ENCODE measurements around the gene JPH4.
"Not testable (repeated sequence)": the region's sequence is repeated elsewhere in the genome, so short reads cannot be mapped to it uniquely, and the experiment has no call there.

Gene JPH4

DNA sequence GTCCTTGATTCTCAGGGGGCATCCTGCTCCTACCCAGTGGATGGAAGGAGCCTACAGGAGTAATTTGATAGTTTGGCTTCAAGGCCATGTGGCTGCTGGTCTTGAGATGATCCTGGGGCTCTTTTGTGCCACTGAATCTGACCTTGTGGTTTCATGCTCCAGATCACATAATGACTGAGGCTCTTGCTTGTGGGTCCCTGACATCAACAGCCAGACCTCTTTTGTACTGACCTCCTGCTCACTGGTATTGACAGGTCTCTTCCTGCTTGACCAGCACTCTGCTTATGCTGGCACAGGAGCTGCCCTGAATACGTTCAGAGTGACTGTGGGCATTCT lies 23.2 kb upstream of the JPH4 start:
- no peaks in the 10 kb centered on the region for H3K4me1 ChIP-seq (ENCODE audit: insufficient read depth, low read length)
- no peaks in the 10 kb centered on the region for H3K36me3 ChIP-seq (ENCODE audit: insufficient read depth, low read length)
- H3K9ac ChIP-seq (ENCODE audit: low read depth, low read length), result no peak overlapping the region
- no peaks in the 10 kb centered on the region; the same call in 1 of the 2 replicates for H3K9me3 ChIP-seq (ENCODE audit: control insufficient read depth, insufficient read depth, low read length)

GRCh38 chr14:23601424-23601823 lies 22.8 kb upstream of the JPH4 start:
- no peaks in the 10 kb centered on the region for H3K36me3 ChIP-seq (ENCODE audit: insufficient read depth, low read length)
- H3K4me1 ChIP-seq (ENCODE audit: insufficient read depth, low read length), result no peaks in the 10 kb centered on the region
- no peak overlapping the region for H3K9ac ChIP-seq (ENCODE audit: low read depth, low read length)
- no peaks in the 10 kb centered on the region; the same call in 1 of the 2 replicates for H3K9me3 ChIP-seq (ENCODE audit: control insufficient read depth, insufficient read depth, low read length)

GRCh38 chr14:23600806-23601205 lies 22.2 kb upstream of the JPH4 start:
- no peaks in the 10 kb centered on the region; the same call in 1 of the 2 replicates for H3K9me3 ChIP-seq (ENCODE audit: control insufficient read depth, insufficient read depth, low read length)
- H3K9ac ChIP-seq (ENCODE audit: low read depth, low read length), result no peak overlapping the region
- no peaks in the 10 kb centered on the region for H3K4me1 ChIP-seq (ENCODE audit: insufficient read depth, low read length)
- H3K36me3 ChIP-seq (ENCODE audit: insufficient read depth, low read length), result no peaks in the 10 kb centered on the region

DNA sequence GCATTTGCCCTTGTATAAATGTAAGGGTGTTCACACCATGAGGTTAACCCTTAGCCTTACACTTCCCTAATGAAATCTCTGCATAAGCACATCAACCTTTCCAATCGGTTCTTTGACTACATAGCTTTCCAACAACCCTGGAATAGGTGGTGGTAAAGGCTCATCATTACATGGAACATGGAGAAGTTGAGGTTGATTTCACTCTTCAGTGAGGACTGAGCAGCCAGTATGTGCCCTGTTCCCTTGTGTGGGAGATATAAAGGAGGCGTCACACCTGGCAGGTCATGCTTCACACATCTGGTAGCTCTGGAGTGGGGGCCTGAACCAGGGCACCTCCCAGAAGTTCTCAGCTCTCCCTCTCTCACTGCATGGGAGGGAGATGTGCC lies 21.7 kb upstream of the JPH4 start:
- H3K4me1 ChIP-seq (ENCODE audit: insufficient read depth, low read length), result no peaks in the 10 kb centered on the region
- H3K9me3 ChIP-seq (ENCODE audit: control insufficient read depth, insufficient read depth, low read length), result no peaks in the 10 kb centered on the region; the same call in 1 of the 2 replicates
- H3K36me3 ChIP-seq (ENCODE audit: insufficient read depth, low read length), result no peaks in the 10 kb centered on the region
- H3K9ac ChIP-seq (ENCODE audit: low read depth, low read length), result no peak overlapping the region

DNA sequence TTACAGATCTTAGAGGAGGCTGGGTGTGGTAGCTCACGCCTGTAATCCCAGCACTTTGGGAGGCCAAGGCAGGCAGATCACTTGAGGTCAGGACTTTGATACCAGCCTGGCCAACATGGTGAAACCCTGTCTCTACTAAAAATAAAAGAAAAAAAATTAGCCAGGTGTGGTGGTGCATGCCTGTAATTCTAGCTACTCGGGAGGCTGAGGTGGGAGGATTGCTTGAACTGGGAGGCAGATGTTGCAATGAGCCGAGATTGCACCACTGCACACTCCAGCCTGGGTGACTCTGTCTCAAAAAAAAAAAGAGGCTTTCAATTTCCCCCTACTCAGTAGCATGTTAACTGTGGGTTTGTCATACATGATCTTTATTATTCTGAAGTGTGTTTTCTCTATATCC lies 15.6 kb upstream of the JPH4 start:
- H3K4me1 ChIP-seq (ENCODE audit: insufficient read depth, low read length); H3K9me3 ChIP-seq (ENCODE audit: control insufficient read depth, insufficient read depth, low read length); H3K36me3 ChIP-seq (ENCODE audit: insufficient read depth, low read length); H3K9ac ChIP-seq (ENCODE audit: low read depth, low read length): not testable (repeated sequence)

DNA sequence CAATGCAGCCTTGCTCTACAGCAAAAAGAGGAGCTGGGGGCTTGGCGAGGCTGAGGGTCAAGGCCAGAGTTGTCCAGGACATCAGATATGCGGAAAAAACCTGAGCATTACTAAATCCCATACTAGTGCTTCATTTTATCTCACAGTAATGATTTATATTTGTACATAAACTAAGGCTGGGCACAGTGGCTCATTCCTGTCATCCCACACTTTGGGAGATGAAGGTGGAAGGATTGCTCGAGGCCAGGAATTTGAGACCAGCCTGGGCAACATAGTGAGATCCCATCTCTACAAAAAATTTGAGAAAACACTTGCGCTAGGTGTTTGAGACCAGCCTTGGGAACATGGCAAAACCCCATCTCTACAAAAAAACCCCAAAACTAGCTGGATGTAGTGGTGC lies 11.6 kb upstream of the JPH4 start:
- peaks cover 6% of the 10 kb centered on the region; the same call in 1 of the 2 replicates for H3K4me1 ChIP-seq (ENCODE audit: insufficient read depth, low read length)
- H3K9me3 ChIP-seq (ENCODE audit: control insufficient read depth, insufficient read depth, low read length), result no peaks in the 10 kb centered on the region

GRCh38 chr14:23589606-23590005 lies 11.0 kb upstream of the JPH4 start:
- no peak overlapping the region for H3K9ac ChIP-seq (ENCODE audit: low read depth, low read length)
- H3K4me1 ChIP-seq (ENCODE audit: insufficient read depth, low read length), result peaks cover 6% of the 10 kb centered on the region; the same call in 1 of the 2 replicates
- H3K36me3 ChIP-seq (ENCODE audit: insufficient read depth, low read length), result no peaks in the 10 kb centered on the region
- no peaks in the 10 kb centered on the region for H3K9me3 ChIP-seq (ENCODE audit: control insufficient read depth, insufficient read depth, low read length)

More for the DNA sequence above, 11.6 kb upstream of the JPH4 start:
- no peaks in the 10 kb centered on the region for H3K36me3 ChIP-seq (ENCODE audit: insufficient read depth, low read length)
- H3K9ac ChIP-seq (ENCODE audit: low read depth, low read length), result no peak overlapping the region

DNA sequence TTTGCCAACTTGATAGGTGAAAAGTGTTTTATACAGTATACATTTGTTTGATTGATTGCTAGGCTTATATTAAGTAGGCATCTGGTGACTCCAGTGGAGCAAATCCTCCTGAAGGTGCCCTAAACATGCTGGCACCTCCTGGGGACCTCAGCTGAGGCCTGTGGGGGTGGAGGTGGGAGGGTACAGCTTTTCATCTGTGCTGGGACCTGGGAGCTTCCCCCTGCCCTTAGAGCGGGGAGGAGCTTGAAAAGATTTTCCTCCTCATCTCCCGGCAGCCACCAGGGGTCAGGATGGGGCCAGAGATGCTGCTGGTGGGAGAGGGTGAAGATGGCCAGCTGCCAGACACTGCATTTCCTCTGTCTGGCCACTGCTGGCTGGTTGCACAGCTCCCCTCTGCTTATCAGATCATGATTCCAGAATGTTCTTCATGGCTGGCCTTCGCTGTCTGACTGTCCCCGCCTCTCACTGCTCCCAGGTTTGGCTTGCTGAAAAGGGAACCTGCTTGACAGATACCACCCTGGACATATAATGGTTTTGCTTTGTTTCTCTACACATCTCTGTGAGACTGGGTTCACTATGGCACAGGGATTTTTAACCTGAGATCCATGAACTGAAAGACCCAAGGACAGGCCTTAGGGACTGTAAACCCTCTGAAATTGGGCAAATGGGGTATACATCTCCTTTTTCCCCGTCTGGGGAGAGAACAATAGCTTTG lies 10.5 kb upstream of the JPH4 start:
- peaks cover 6% of the 10 kb centered on the region; the same call in 1 of the 2 replicates for H3K4me1 ChIP-seq (ENCODE audit: insufficient read depth, low read length)
- no peak overlapping the region for H3K9ac ChIP-seq (ENCODE audit: low read depth, low read length)
- no peaks in the 10 kb centered on the region for H3K9me3 ChIP-seq (ENCODE audit: control insufficient read depth, insufficient read depth, low read length)
- H3K36me3 ChIP-seq (ENCODE audit: insufficient read depth, low read length), result no peaks in the 10 kb centered on the region

DNA sequence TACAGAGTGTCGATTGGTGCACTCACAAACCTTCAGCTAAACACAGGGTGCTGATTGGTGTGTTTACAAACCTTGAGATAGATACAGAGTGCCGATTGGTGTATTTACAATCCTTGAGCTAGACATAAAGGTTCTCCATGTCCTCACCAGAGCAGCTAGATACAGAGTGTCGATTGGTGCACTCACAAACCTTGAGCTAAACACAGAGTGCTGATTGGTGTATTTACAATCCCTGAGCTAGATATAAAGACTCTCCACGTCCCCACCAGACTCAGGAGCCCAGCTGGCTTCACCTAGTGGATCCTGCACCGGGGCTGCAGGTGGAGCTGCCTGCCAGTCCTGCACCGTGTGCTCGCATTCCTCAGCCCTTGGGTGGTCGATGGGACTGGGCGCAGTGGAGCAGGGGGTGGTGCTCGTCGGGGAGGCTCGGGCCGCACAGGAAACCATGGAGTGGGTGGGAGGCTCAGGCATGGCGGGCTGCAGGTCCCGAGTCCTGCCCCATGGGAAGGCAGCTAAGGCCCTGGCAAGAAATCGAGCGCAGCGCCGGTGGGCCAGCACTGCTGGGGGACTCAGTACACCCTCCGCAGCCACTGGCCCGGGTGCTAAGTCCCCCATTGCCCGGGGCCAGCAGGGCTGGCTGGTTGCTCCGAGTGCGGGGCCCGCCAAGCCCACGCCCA lies 6.1 kb upstream of the JPH4 start:
- H3K4me1 ChIP-seq (ENCODE audit: insufficient read depth, low read length); H3K36me3 ChIP-seq (ENCODE audit: insufficient read depth, low read length); H3K9me3 ChIP-seq (ENCODE audit: control insufficient read depth, insufficient read depth, low read length); H3K9ac ChIP-seq (ENCODE audit: low read depth, low read length): not testable (repeated sequence)

DNA sequence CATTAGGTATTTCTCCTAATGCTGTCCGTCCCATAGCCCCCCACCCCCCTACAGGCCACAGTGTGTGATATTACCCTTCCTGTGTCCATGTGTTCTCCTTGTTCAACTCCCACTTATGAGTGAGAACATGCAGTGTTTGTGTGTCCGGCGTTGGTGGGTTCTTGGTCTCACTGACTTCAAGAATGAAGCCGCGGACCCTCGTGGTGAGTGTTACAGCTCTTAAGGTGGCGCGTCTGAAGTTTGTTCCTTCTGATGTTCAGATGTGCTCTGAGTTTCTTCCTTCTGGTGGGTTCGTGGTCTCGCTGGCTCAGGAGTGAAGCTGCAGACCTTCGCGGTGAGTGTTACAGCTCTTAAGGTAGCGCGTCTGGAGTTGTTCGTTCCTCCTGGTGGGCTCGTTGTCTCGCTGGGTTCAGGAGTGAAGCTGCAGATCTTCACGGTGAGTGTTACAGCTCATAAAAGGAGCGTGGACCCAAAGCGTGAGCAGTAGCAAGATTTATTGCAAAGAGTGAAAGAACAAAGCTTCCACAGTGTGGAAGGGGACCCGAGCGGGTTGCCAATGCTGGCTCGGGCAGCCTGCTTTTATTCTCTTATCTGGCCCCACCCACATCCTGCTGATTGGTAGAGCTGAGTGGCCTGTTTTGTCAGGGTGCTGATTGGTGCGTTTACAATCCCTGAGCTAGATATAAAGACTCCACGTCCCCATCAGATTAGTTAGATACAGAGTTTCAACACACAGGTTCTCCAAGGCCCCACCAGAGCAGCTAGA lies 5.4 kb upstream of the JPH4 start:
- H3K4me1 ChIP-seq (ENCODE audit: insufficient read depth, low read length); H3K36me3 ChIP-seq (ENCODE audit: insufficient read depth, low read length); H3K9me3 ChIP-seq (ENCODE audit: control insufficient read depth, insufficient read depth, low read length); H3K9ac ChIP-seq (ENCODE audit: low read depth, low read length): not testable (repeated sequence)

DNA sequence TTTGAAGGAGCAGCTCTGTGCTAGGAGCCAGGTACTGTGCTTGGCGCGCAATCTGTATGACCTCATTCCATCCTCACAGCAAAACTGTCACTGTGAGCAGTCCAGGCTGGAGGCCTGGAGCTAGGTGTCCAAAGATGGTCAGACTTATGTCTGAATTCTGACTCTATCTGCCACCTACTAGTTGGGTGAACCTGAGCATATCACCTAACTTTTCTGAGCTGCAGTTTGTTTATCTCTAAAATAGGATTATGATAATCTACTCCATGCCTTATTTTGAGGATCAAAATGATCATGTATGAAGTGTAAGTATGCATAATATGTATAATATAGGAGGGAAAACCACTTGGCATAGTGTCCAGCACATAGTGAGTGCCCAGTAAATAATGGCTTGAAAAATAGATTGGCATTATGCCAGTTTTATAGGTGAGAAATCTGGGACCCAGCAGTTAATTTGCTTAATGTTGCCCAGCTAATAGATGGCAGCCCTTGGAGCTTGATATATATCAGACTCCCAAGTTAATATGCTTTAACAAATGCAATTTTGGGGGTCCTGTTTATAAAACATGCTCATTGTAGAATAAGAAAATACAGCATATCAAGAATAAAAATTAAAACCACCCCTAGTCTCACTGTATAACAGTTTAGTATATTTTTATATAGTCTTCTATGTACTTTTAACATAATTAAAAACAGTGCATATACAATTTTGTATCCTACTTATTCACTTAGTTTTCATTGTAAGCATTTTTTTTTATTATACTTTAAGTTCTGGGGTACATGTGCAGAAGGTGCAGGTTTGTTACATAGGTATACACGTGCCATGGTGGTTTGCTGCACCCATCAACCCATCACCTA lies 4.5 kb upstream of the JPH4 start:
- H3K9ac ChIP-seq (ENCODE audit: low read depth, low read length), result no peak overlapping the region
- H3K9me3 ChIP-seq (ENCODE audit: control insufficient read depth, insufficient read depth, low read length), result no peaks in the 10 kb centered on the region
- H3K36me3 ChIP-seq (ENCODE audit: insufficient read depth, low read length), result no peaks in the 10 kb centered on the region
- peaks cover 8% of the 10 kb centered on the region; the same call in 1 of the 2 replicates for H3K4me1 ChIP-seq (ENCODE audit: insufficient read depth, low read length)

DNA sequence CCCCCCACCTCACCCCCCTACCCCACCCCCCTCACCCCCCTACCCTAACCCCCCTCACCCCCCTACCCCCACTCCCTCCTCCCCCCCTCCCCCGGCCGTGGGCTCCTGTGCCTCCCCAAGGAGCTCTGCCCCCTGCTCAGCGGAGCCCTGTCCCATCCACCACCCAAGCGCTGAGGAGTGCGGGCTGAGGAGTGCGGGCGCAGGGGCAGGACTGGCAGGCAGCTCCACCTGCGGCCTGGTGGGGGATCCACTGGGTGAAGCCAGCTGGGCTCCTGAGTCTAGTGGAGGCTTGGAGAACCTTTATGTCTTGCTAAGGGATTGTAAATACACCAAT lies 2.3 kb upstream of the JPH4 start:
- H3K9me3 ChIP-seq (ENCODE audit: control insufficient read depth, insufficient read depth, low read length), result no peaks in the 10 kb centered on the region
- no peak overlapping the region for H3K9ac ChIP-seq (ENCODE audit: low read depth, low read length)
- H3K36me3 ChIP-seq (ENCODE audit: insufficient read depth, low read length), result no peaks in the 10 kb centered on the region
- H3K4me1 ChIP-seq (ENCODE audit: insufficient read depth, low read length), result peaks cover 8% of the 10 kb centered on the region; the same call in 1 of the 2 replicates

GRCh38 chr14:23580152-23580926 lies 1.7 kb upstream of the JPH4 start:
- Histone ChIP-seq H3K9me3 (ENCODE audit: control insufficient read depth, insufficient read depth, low read length) (no peaks in the 10 kb centered on the region), H3K9ac (ENCODE audit: low read depth, low read length) (no peak overlapping the region), H3K36me3 (ENCODE audit: insufficient read depth, low read length) (no peaks in the 10 kb centered on the region)

More at GRCh38 chr14:23580152-23580926, 1.7 kb upstream of the JPH4 start:
- peaks cover 8% of the 10 kb centered on the region; the same call in 1 of the 2 replicates for H3K4me1 ChIP-seq (ENCODE audit: insufficient read depth, low read length)
